MM.1S (cell line): Measurements from ENCODE around the gene ACER2.
A peak's percentile ranks its signal among the peaks of the same experiment; 100 is the strongest.

ENCODE experiments used
- DNase-seq: peaks from one replicate; pipeline ENCODE4 v3.0.0-alpha.2; 2015
- H2AFZ ChIP-seq: fragments of 300-600 bp; sonication (generic); 2 replicates; pipeline ENCODE4 v1.6.0; 2016; ENCODE audit warnings: antibody characterized with exemption, low read length
- H3F3A ChIP-seq: fragments of 300-600 bp; sonication (generic); 2 replicates; pipeline ENCODE4 v1.6.1; 2016; ENCODE audit warnings: mild to moderate bottlenecking, antibody characterized with exemption, low read length, moderate library complexity, mixed read lengths; ENCODE audit not compliant: insufficient read depth
- H3K27ac ChIP-seq: fragments of 300-600 bp; sonication (generic); 2 replicates; pipeline ENCODE4 v1.5.1; 2016; ENCODE audit warnings: mild to moderate bottlenecking, low read length
- H3K27me3 ChIP-seq: fragments of 300-600 bp; sonication (generic); replicated peaks from 2 replicates; pipeline ENCODE4 v1.6.0; 2016; ENCODE audit warnings: low read length; ENCODE audit not compliant: insufficient read depth
- H3K36me3 ChIP-seq: fragments of 300-600 bp; sonication (generic); replicated peaks from 2 replicates; pipeline ENCODE4 v1.6.1; 2016; ENCODE audit warnings: mild to moderate bottlenecking, low read length, mixed read lengths; ENCODE audit not compliant: insufficient read depth
- H3K4me1 ChIP-seq: fragments of 300-600 bp; sonication (generic); 2 replicates; pipeline ENCODE4 v1.6.1; 2016; ENCODE audit warnings: low read length, mixed read lengths
- H3K4me2 ChIP-seq: fragments of 300-600 bp; sonication (generic); 2 replicates; pipeline ENCODE4 v1.6.0; 2016; ENCODE audit warnings: low read depth, low read length
- H3K4me3 ChIP-seq: fragments of 300-600 bp; sonication (generic); 2 replicates; pipeline ENCODE4 v1.5.1; 2016; ENCODE audit warnings: low read length, mixed read lengths
- H3K79me2 ChIP-seq: fragments of 300-600 bp; sonication (generic); 2 replicates; pipeline ENCODE4 v1.6.1; 2016; ENCODE audit warnings: mixed run types, low read length, mixed read lengths
- H3K9ac ChIP-seq: fragments of 300-600 bp; sonication (generic); 2 replicates; pipeline ENCODE4 v1.6.1; 2016; ENCODE audit warnings: low read length, mixed read lengths
- H3K9me2 ChIP-seq: fragments of 300-600 bp; sonication (generic); replicated peaks from 2 replicates; pipeline ENCODE4 v1.6.1; 2016; ENCODE audit warnings: mild to moderate bottlenecking, low read length, mixed read lengths; ENCODE audit not compliant: insufficient read depth
- H3K9me3 ChIP-seq: fragments of 300-600 bp; sonication (generic); replicated peaks from 2 replicates; pipeline ENCODE4 v1.6.1; 2016; ENCODE audit warnings: mild to moderate bottlenecking, low read length, mixed read lengths; ENCODE audit not compliant: insufficient read depth
- H4K20me1 ChIP-seq: fragments of 300-600 bp; sonication (generic); 2 replicates; pipeline ENCODE4 v1.6.1; 2016; ENCODE audit warnings: mild to moderate bottlenecking, low read length, moderate library complexity, mixed read lengths; ENCODE audit not compliant: insufficient read depth
- EZH2 ChIP-seq: fragments of 300-600 bp; sonication (generic); optimal IDR thresholded peaks from 2 replicates; pipeline ENCODE3; 2017; ENCODE audit warnings: low read depth, mild to moderate bottlenecking, antibody characterized with exemption, low read length, mixed read lengths
- EZH2phosphoT487 ChIP-seq: fragments of 300-600 bp; sonication (generic); IDR thresholded peaks from 2 replicates; pipeline ENCODE4 v1.6.1; 2018; ENCODE audit warnings: antibody characterized with exemption, low read length
- TF ChIP-seq, protein P1 (sequence below): fragments of 300-600 bp; sonication (generic); IDR thresholded peaks from 2 replicates; pipeline ENCODE4 v1.5.1; 2016; ENCODE audit warnings: antibody characterized with exemption, low read length, mixed read lengths

Gene ACER2

DNA sequence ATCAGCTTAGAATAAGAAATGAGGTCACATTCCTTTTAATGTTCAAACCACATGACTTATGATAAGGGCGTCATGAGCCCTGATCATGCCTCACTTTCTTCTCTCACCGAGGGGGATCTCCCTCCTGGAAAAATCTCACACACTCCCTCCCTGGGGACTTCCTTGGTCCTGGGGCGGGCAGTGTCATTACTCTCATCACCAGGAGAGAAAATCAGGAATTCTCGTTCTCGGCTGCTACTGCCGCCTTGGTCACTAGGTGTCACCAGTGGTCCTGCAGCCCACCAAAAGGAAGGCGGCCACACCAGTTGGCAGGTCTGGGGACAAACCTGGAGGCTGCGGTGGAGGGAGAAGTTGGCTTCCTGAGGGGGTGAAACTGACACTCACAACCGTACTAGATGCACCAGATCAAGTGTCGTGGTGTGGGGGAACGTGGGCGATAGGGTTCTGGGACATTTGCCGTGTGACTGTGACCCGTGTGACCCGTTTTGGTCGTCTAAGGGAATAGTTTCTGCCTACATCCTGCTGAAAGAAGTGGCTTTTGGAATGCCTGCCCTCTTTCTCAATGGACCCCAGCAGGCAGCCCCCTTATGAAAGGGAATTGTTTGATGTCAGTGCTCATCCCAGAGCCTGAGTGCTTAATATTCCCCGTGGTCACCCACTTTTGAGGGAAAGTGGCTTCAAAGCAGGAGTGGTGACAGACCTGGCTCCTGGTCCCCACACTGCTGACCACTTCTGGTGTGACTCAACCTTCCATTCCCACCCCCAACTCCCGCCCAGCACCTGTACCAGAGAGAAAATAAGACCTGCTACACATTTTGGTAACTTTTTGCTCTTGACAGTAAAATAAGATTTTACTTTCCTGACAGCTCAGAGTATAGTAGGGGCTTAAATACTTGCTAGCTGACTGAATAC lies 63.2 kb downstream of the ACER2 start:
- TF ChIP-seq EZH2 (no peak), EZH2phosphoT487 (no peak)
- TF ChIP-seq, protein P1, sequence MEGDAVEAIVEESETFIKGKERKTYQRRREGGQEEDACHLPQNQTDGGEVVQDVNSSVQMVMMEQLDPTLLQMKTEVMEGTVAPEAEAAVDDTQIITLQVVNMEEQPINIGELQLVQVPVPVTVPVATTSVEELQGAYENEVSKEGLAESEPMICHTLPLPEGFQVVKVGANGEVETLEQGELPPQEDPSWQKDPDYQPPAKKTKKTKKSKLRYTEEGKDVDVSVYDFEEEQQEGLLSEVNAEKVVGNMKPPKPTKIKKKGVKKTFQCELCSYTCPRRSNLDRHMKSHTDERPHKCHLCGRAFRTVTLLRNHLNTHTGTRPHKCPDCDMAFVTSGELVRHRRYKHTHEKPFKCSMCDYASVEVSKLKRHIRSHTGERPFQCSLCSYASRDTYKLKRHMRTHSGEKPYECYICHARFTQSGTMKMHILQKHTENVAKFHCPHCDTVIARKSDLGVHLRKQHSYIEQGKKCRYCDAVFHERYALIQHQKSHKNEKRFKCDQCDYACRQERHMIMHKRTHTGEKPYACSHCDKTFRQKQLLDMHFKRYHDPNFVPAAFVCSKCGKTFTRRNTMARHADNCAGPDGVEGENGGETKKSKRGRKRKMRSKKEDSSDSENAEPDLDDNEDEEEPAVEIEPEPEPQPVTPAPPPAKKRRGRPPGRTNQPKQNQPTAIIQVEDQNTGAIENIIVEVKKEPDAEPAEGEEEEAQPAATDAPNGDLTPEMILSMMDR = peak; percentile 65
- H2AFZ ChIP-seq = peak overlapping the region; percentile 70

GRCh38 chr9:19473605-19474004 lies 64.8 kb downstream of the ACER2 start:
- no peak overlapping the region for H3K4me2 ChIP-seq
- no peaks in the 10 kb centered on the region for H3K27me3 ChIP-seq
- H3K9ac ChIP-seq = no peak overlapping the region
- no peaks in the 10 kb centered on the region for H3K36me3 ChIP-seq
- no peak for DNase-seq
- H3K9me2 ChIP-seq = no peaks in the 10 kb centered on the region
- TF ChIP-seq EZH2 = no peak
- no peak for TF ChIP-seq EZH2phosphoT487
- TF ChIP-seq, protein P1 = no peak
- no peak overlapping the region for H3K4me3 ChIP-seq
- H3K4me1 ChIP-seq = no peaks in the 10 kb centered on the region
- H3K27ac ChIP-seq = no peak overlapping the region
- H2AFZ ChIP-seq = no peak overlapping the region
- H3K9me3 ChIP-seq = no peaks in the 10 kb centered on the region
- no peaks in the 10 kb centered on the region for H3F3A ChIP-seq
- H3K79me2 ChIP-seq = no peaks in the 10 kb centered on the region
- H4K20me1 ChIP-seq = no peaks in the 10 kb centered on the region

More for the DNA sequence above, 63.2 kb downstream of the ACER2 start:
- peak overlapping the region; percentile 39; the same call in 1 of the 2 replicates for H3K4me2 ChIP-seq
- H3K4me1 ChIP-seq = no peaks in the 10 kb centered on the region
- H4K20me1 ChIP-seq = no peaks in the 10 kb centered on the region
- no peaks in the 10 kb centered on the region for H3K79me2 ChIP-seq
- no peak overlapping the region for H3K27ac ChIP-seq
- H3K4me3 ChIP-seq = peak overlapping the region; percentile 27; the same call in 1 of the 2 replicates
- no peaks in the 10 kb centered on the region for H3K36me3 ChIP-seq
- no peaks in the 10 kb centered on the region for H3F3A ChIP-seq
- H3K9me3 ChIP-seq = no peaks in the 10 kb centered on the region
- no peaks in the 10 kb centered on the region for H3K27me3 ChIP-seq
- H3K9ac ChIP-seq = no peak overlapping the region
- DNase-seq = peak; percentile 28
- H3K9me2 ChIP-seq = no peaks in the 10 kb centered on the region

- H3K9me2 ChIP-seq = no peaks in the 10 kb centered on the region
- no peak overlapping the region for H3K4me2 ChIP-seq
- TF ChIP-seq, protein P1 = no peak
- no peak for TF ChIP-seq EZH2
- no peak for TF ChIP-seq EZH2phosphoT487
- H3K79me2 ChIP-seq = no peaks in the 10 kb centered on the region
- H3K4me3 ChIP-seq = no peak overlapping the region
- no peak overlapping the region for H2AFZ ChIP-seq
- no peaks in the 10 kb centered on the region for H3K27me3 ChIP-seq
- H3F3A ChIP-seq = no peaks in the 10 kb centered on the region
- H3K4me1 ChIP-seq = no peaks in the 10 kb centered on the region
- H3K27ac ChIP-seq = no peak overlapping the region
- H4K20me1 ChIP-seq = no peaks in the 10 kb centered on the region
- DNase-seq = no peak
- no peaks in the 10 kb centered on the region for H3K36me3 ChIP-seq
- H3K9me3 ChIP-seq = no peaks in the 10 kb centered on the region
- no peak overlapping the region for H3K9ac ChIP-seq
These were observed 71.1 kb downstream of the ACER2 start for GRCh38 chr9:19479874-19480273.
